ENCODE results near the gene TMEM11. TPM values are rescaled to one million over a fixed set of nuclear protein-coding genes. Genes with fewer than 3 reads are reported as not detected.
"Not testable (repeated sequence)": the region's sequence is repeated elsewhere in the genome, so short reads cannot be mapped to it uniquely, and the experiment has no call there.

Gene TMEM11
- total RNA-seq, 1 donor from 2014 or later: 30.0 TPM

- no peak for DNase-seq
Observed at GRCh38 chr17:21242026-21242697, 28.2 kb upstream of the TMEM11 start.

GRCh38 chr17:21241564-21241963 is 27.6 kb upstream of the TMEM11 start:
- no peak for DNase-seq

DNA sequence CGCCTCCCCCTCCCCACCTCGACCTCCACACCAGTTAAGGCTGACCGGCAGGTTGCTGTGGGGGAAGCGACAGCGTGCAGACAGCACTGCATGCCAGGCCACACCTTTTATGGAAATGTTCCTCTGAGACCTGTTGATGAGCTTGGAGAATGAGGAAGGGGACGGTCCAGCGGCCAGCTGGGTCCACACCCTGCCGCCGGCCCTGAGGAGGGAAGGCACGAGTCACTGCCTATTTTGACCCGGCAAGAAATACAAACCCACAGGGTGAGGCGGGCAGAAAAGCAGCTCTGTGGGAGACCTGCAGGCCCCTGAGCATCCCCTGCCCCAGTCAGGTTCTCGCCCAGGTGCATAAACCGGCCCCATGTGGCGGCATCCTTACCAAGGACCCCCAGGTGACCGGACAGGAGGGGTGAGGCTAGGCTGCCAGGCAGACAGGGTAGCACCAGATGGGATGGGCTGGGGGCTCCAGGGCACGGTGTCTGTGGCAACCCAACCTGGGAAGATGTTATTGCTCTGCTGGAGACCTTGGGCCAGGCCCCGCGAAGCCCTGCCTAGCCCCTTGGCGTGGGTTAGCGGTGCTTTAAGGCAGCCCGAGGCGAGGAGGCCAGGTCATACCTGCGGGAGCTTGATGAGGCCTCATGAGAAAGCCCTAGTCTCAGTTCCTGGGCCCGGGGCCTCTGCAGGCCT is 26.6 kb upstream of the TMEM11 start:
- no peak for DNase-seq

GRCh38 chr17:21239680-21240368 is 25.9 kb upstream of the TMEM11 start:
- DNase-seq: peak; percentile 53

GRCh38 chr17:21235921-21236320 is 22.0 kb upstream of the TMEM11 start:
- DNase-seq: no peak

- no peak for DNase-seq
Observed at GRCh38 chr17:21233581-21234347, 19.8 kb upstream of the TMEM11 start.

DNA sequence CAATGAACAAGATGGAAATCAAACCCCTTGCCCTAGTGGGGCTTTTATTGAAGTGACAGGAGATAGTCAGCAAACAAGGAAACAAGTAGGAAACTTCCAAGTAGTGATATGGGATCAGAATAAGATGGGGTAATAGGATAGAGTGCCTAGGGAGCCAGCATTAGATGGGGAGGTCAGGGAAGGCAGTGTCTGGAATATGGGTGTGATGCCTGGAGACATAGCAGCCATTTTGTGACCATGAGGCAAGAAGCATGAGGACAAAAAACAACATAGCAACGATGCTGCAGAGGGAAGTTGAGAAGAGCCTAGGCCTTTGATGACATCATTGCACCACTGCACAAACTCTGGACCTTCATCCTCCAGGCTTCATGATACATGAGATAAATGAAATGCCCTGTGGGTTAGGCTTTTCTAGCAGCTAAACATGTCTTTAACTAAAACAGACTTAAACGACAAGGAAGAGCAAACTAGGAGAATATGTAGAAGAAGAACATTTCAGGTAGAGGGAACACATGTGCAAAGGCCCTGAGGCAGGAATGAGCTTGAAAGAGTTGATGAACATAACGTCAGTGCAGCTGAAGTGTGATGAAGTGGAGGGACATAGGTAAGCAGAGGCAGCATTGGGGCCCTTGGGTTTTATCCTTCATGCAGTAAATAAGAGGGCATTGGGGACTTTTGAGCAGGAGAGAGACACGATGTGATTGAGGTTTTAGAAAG is 18.2 kb upstream of the TMEM11 start:
- no peak for DNase-seq

DNA sequence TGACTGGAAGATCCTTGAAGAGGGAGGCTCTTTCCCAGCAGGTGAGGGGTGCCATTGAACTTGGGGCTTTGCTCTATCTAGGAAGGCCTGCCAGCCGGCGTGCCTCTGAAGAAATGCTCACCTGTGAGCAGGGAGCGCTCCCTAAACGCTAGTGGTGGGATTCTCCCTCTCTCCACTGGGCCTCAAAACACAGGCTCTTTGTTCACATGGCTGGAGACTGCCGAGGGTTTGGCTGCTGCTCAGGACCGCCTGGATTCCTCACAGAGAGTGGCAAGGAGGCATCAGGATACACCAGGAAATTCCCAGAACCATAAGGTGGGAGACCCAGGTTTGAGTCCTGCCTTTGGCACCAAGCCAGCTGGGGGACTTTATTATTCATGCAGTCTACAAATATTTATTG is 17.6 kb upstream of the TMEM11 start:
- no peak for DNase-seq

GRCh38 chr17:21228845-21229244 is 14.9 kb upstream of the TMEM11 start:
- no peak for DNase-seq

DNA sequence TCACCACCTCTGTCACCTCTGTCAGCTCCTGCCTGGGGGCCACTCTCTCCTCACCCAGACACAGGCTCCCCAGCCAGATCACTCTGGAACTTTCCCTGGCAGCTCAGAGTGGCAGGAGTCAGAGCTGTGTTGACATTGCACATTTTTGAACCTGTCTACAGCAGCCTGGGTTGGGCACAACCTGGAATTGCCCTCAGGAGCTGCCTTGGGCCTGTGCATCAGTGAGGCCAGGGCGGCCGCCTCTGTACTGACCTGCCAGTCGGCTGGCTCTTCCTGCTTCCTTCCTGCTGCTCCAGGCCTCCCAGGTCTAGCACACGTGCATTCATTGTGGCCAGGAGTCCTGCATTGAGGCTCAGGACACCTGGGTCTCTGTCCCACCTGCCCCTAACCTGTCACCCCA is 14.2 kb upstream of the TMEM11 start:
- DNase-seq: peak; percentile 23

- DNase-seq: not testable (repeated sequence)
Observed at GRCh38 chr17:21227277-21227676, 13.3 kb upstream of the TMEM11 start.

DNA sequence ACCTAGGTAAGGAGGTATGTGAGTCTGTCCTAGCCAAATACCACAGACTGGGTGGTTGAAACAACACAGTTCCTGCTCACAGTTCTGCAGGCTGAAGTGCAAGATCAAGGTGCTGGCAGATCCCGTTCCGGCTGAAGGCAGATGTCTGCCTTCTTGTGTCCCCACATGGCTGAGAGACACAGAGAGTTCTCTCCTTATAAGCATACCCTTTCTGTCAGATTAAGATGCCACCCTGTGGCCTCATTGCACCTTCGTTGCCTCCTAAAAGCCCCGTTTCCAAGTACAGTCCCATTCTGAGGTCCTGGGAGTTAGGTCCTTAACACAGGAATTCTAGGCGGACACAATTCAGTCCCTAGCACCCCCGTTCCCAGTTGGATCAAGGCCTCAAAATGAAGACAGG is 9.1 kb upstream of the TMEM11 start:
- no peak for DNase-seq

GRCh38 chr17:21218831-21219380 is 4.9 kb upstream of the TMEM11 start:
- DNase-seq: peak; percentile 49

DNA sequence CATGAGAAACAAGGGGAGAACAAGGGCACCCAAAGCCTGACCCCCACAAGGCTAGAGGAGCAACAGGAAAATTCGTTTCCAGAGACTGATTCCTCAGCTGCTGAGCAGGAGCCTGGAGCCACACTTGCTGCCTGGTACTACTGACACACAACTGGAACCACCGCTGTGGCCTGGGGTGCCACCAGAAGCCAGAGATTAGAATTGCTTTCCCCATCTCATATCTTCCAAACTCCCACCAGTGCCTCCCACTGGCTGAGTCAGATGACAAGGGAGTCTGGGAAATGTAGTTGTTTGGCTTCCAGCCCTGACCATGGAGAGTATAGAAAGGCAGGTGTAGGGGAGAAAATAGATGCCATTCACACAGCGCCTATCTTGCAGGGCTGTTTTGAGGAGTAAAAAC is 4.1 kb upstream of the TMEM11 start:
- peak; percentile 39 for DNase-seq

DNA sequence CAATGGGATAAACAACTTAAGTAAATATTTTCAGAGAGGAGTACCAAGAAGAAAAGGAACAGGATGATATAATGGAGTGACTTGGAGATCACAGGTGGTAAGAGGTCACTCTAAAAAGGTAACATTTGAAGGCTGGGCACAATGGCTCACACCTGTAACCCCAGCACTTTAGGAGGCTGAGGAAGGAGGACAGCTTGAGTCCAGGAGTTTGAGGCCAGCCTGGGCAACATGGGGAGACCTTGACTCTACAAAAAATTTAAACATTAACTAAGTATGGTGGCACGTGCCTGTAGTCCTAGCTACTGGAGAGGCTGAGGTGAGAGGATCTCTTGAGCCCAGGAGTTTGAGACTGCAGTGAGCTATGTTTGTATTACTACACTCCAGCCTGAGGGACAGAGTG is 3.4 kb upstream of the TMEM11 start:
- DNase-seq: no peak

DNA sequence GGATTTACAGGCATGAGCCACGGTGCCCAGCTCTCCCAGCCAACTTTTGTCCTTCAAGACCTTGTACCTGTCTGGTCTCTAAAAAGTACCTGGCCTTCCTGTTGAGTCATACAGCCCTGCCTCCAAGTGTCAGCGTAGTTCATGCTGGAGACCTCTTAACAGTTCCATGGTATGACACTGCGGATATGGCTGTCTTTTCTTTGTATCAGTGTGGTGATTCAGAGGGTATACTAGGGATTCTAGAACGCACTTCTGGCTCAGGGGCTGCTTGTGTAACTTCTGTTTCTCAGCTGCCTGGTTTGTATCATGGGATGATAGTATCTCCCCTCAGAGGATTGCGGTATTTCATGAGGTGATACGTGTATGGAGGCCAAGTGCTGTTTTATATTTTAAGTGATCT is 2.0 kb upstream of the TMEM11 start:
- DNase-seq: no peak

DNA sequence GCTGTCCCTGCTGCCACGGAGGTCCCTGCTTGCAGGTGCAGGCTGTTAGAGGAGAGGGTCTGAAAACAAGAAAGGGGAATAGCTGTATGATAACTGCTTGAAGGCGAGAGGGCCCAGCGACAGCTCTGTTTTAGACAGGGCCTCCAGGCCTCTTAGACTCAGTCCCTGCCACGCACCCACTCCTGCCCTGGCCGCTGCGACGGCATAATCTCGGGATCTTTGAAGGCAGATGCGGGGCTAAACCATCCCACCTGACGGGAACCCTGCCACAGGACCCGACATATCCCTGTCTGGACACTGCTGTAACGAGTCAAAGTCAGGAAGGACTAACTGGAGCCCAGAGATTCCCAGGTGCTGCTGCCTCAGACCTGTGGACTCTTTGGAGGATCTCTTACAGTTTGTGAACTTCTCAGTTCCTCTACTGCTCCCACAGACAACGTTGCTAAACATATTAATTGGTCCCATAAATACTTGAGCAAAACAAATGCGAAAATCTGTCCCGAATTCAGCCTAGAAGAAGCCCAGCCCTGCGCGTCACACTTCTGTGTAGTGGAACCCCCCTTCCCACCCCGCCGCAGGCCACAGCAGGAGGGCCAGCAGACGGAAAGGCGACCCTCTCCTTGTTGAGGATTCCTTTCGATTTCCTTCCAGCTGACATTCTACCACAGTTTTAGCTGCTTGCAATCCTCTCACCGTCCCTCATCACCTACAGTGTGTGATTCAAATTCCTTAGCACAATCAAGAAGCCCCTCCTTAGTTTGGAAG is 998 bp upstream of the TMEM11 start:
- no peak for DNase-seq

GRCh38 chr17:21213638-21214014 is 335 bp downstream of the TMEM11 start:
- peak; percentile 63 for DNase-seq

DNA sequence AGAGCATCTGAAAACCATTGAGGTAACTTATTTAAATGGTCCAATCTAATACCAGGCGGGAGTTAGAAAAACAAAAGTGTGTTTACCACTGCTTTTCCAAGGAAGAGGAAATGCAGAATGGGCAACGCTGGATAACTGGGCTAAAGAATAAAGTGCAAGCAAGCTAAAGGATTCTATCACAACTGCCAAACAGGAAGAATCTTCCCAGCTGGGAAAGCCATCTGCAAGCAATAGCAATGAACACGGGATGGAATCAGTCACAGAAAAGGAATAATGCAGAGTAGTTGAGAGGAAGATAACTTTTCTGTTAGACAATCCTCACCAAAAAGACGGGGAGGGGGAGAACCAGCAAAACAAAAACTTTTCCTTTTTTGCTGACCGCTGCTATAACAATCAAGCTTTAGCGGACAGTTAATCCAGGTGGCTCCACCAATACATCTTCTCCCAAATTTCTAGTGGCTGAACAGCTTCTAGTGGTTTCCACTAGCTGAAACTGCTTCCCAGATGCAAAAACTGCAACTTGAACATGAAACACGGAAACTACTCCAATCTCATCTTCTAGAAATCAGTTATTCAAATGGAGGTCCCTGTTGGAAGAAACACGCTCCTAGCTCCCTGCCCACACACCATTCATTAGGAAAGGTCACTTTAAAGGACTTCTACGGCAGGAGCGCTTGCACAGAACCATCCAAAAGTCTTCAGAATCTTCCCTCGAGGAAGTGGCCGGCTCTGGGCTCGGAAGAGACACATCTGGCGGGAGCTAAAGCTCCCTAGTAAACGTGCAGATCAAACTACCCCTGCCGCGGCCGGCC is 929 bp downstream of the TMEM11 start:
- peak; percentile 18 for DNase-seq

DNA sequence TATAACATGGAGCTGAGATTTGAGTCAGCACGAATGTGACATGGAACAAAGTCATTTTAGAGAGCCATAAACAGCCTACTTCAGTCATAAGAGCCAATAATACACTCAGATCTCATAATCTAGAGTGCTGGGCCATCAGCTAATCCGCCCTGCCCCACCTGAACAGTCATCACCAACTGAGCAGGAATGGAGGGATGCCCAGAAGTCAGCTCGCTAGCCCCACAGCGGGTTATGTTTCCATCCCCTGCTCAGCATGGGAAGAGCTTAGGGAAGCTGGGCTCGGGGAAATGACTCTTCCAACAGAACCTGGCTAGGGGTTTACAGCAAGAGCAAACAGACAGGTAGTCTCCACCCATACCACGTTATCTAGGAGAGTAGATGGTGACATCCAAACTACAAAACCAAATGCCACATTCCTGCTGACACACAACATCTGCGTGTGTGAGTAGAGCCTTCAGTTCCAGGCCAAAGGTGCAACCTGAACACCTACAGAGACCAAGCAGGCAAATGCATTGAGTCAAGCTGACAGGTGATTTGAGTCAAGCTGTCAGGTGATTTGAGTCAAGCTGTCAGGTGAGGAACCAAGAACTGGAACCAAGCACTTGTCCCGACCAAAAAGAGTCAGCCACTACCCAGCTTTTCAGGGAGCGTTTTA is 2.0 kb downstream of the TMEM11 start:
- DNase-seq: no peak
